Measurements from ENCODE around the gene NID1. TPM values are rescaled to one million over a fixed set of nuclear protein-coding genes. Genes with fewer than 3 reads are reported as not detected.

NID1 gene
- total RNA-seq, 6 experiments from 2014 or later: 45.7 to 67.1 (median 59.1) TPM

DNA sequence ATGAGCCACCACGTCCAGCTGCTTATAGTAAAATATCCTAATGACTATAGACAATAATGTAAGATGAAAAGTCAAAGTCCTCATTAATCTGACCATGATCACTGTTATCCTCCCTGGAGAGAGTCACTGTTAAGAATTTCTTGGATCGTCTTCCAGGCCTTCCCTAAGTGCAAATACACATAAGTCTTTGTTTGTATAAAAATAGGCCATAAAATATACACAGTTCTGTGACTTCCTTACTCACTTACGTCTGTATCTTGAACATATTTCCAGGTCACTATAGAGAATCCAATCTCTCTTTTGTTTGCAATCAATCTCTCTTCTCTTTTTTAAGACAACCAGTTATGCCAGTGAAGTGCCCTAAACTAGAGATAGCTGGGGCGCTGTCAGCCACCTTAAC is 109.1 kb downstream of the NID1 start:
- ATAC-seq (no peak), DNase-seq (no peak)
- Histone ChIP-seq H3K27me3 (no peaks in the 10 kb centered on the region), H3K4me3 (no peak overlapping the region), H3K4me1 (no peaks in the 10 kb centered on the region), H3K36me3 (no peaks in the 10 kb centered on the region), H3K27ac (no peak overlapping the region), H3K9me3 (no peaks in the 10 kb centered on the region)
- TF ChIP-seq POLR2A (IDR thresholded peaks at IDR 0.05): no peak
- TF ChIP-seq CTCF (IDR thresholded peaks at IDR 0.05): no peak
- WGBS (ENCODE audit: insufficient coverage, low coverage, low lambda C conversion rate, missing lambda C conversion rate): 81% methylated on average over 4 of the region's 4 CpGs
- intact Hi-C loops (cut with DNase I): no loop called here

DNA sequence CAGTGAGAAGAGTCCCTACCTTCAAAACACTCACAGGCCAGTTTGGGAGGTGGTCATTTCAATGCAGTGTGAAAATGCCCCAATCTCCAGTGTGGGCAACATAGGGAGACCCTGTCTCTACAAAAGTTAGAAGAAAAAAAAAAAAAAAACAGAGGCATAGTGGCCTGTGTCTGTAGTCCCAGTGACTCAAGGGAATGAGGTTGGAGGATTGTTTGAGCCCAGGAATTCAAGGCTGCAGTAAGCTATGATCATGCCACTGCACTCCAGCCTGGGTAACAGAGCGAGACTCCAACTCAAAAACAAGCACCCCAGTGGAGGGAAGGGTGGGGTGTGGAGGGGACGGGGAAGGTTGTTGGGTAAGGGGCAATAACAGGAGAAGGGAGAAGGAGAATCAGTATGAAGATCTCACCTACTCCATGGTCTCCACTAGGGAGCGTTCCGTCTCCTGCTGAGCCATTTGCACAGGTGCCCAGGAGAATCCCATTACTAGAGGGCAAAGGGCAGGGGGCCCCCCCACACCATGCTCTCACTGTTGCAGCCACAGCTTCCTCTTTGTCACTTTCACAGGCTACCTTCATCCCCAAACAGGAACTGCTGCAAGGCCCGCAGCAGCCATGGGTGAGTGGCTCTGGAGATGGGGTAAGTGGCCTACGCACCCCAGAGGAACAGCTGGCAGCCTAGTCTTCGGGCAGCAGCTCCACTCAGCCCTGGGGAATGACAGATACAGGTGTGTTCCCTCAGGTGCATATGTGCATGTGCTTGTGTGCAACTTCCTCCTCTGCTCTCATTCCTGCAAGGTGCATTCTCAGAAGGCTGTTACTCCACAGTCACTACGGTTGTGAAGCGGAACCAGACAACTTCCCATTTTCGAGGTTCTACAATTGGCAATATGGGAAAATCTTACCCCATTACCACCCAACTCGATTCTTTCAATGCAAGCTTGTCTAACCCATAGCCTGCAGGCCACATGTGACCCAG is 110.3 kb downstream of the NID1 start:
- H3K27ac ChIP-seq: no peak overlapping the region
- WGBS (ENCODE audit: insufficient coverage, low coverage, low lambda C conversion rate, missing lambda C conversion rate): 40% methylated on average over 3 of the region's 11 CpGs
- peak; percentile 62 to 79 (median 67) for ATAC-seq
- no peak overlapping the region for H3K4me3 ChIP-seq
- no peaks in the 10 kb centered on the region for H3K36me3 ChIP-seq
- TF ChIP-seq CTCF (IDR thresholded peaks at IDR 0.05): no peak
- TF ChIP-seq POLR2A (IDR thresholded peaks at IDR 0.05): no peak
- intact Hi-C loops (cut with DNase I): no loop called here
- no peaks in the 10 kb centered on the region for H3K9me3 ChIP-seq
- H3K4me1 ChIP-seq: no peaks in the 10 kb centered on the region
- H3K27me3 ChIP-seq: no peaks in the 10 kb centered on the region
- DNase-seq: peak in 2 of 3 donors; percentile 55 to 68

DNA sequence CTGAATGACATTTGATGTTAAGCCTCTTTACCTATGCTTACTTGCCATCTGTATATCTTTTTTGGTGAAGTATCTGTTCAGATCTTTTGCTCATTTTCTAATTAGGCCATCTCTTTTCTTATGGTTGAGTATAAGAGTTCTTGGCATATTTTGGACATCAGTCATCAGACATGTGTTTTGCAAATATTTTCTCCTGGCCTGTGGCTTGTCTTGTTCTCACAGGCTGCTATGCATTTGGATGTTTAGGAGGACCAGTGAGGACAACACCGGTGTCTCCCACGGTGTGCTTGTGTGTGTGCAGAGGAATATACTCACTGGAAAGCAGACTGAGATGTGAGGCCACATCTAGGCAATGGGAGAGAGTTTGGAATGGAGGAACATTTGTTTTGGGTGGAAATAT is 111.1 kb downstream of the NID1 start:
- 92% methylated on average over 2 of the region's 2 CpGs for WGBS (ENCODE audit: insufficient coverage, low coverage, low lambda C conversion rate, missing lambda C conversion rate)
- intact Hi-C loops (cut with DNase I): no loop called here
- H3K4me3 ChIP-seq: no peak overlapping the region
- H3K36me3 ChIP-seq: no peaks in the 10 kb centered on the region
- no peaks in the 10 kb centered on the region for H3K4me1 ChIP-seq
- no peaks in the 10 kb centered on the region for H3K9me3 ChIP-seq
- TF ChIP-seq CTCF (IDR thresholded peaks at IDR 0.05) (no peak), POLR2A (IDR thresholded peaks at IDR 0.05) (no peak)
- H3K27ac ChIP-seq: no peak overlapping the region
- DNase-seq (no peak), ATAC-seq (no peak)
- H3K27me3 ChIP-seq: no peaks in the 10 kb centered on the region

DNA sequence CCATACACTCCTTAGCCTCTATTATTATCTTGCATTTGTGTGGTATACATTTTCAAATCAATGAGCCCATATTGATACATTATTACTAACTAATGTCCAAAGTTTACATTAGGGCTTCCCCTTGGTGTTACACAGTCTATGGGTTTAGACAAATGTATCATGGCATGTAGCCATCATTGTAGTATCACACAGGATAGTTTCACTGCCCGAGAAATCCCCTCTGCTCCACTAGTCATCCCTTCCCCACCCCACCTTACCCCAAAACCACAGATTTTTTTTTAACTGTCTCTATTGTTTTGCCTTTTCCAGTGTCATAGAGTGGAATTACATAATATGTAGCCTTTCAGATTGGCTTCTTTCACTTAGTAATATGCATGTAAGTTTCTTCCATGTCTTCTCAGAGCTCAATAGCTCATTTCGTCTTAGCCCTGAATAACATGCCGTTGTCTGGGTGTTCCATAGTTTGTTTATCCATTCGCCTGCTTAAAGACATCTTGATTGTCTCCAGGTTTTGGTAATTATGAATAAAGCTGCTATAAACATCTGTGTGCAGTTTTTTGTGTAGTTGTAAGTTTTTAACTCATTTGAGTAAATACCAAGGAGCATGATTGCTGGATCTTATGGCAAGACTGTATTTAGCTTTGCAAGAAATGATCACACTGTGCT is 111.8 kb downstream of the NID1 start:
- Histone ChIP-seq H3K27me3 (no peaks in the 10 kb centered on the region), H3K4me1 (peaks cover 0 to 5% (median 1%) of the 10 kb centered on the region in 4 donors), H3K9me3 (no peaks in the 10 kb centered on the region), H3K27ac (no peak overlapping the region), H3K4me3 (no peak overlapping the region), H3K36me3 (no peaks in the 10 kb centered on the region)
- 89% methylated on average over 4 of the region's 4 CpGs for WGBS (ENCODE audit: insufficient coverage, low coverage, low lambda C conversion rate, missing lambda C conversion rate)
- TF ChIP-seq POLR2A (IDR thresholded peaks at IDR 0.05) (no peak), CTCF (IDR thresholded peaks at IDR 0.05) (no peak)
- no peak for DNase-seq
- intact Hi-C loops (cut with DNase I): no loop called here
- no peak for ATAC-seq
